Esophagus muscularis mucosa (tissue), 4 donors: ENCODE results near the gene FRMD5.

Source experiments
- CTCF ChIP-seq, 3 experiments: fragments of 200-600 bp in 2 of 3; fragments of 450-650 bp in 1 of 3; sonication (generic) in 2 of 3; IDR thresholded peaks; one replicate each; pipeline ENCODE4 v1.5.1; 2017 to 2019; ENCODE audit warnings: antibody characterized with exemption in 3 of 3, mild to moderate bottlenecking in 2 of 3, moderate library complexity in 1 of 3
- EP300 ChIP-seq: sonication (generic); formaldehyde crosslinking; IDR thresholded peaks from one replicate; pipeline ENCODE4 v1.6.1; 2017; ENCODE audit warnings: antibody characterized with exemption
- POLR2A ChIP-seq: fragments of 450-650 bp; IDR thresholded peaks from one replicate; pipeline ENCODE4 v1.6.1; 2017; ENCODE audit warnings: antibody characterized with exemption, moderate library complexity, mild to moderate bottlenecking, low read depth
- POLR2AphosphoS5 ChIP-seq, 2 donors: sonication (generic); formaldehyde crosslinking; IDR thresholded peaks; one replicate each; pipeline ENCODE4 v1.6.1; 2017; ENCODE audit warnings: antibody characterized with exemption in 2 of 2

GRCh38 chr15:44219073-44219472 lies 24.0 kb upstream of the FRMD5 start:
- TF ChIP-seq CTCF (IDR thresholded peaks at IDR 0.05) (no peak), POLR2A (no peak), EP300 (no peak), POLR2AphosphoS5 (IDR thresholded peaks at IDR 0.05) (no peak)
